Trophoblast cell (in vitro differentiated cells and primary cell): ENCODE measurements around the gene SPATS2.

Experiments
- DNase-seq, 2 donors: peaks; one replicate each; pipeline ENCODE4 v3.0.0-alpha.2; 2016
- H2AFZ ChIP-seq: 2 replicates; pipeline ENCODE4 v1.6.1; 2013; ENCODE audit warnings: low read length, moderate library complexity, mild to moderate bottlenecking; ENCODE audit not compliant: insufficient read depth, poor library complexity
- H2AK5ac ChIP-seq: 2 replicates; pipeline ENCODE4 v1.6.1; 2013; ENCODE audit warnings: mild to moderate bottlenecking, low read length
- H2BK120ac ChIP-seq: 2 replicates; pipeline ENCODE4 v1.6.1; 2013; ENCODE audit warnings: low read length, mild to moderate bottlenecking, moderate library complexity; ENCODE audit not compliant: insufficient read depth, poor library complexity
- H2BK12ac ChIP-seq: 2 replicates; pipeline ENCODE4 v1.6.1; 2013; ENCODE audit warnings: mild to moderate bottlenecking, low read length, moderate library complexity
- H2BK5ac ChIP-seq: 2 replicates; pipeline ENCODE4 v1.6.1; 2013; ENCODE audit warnings: low read length, low read depth, moderate library complexity, mild to moderate bottlenecking; ENCODE audit not compliant: poor library complexity
- H3K14ac ChIP-seq: 2 replicates; pipeline ENCODE4 v1.6.1; 2013; ENCODE audit warnings: mild to moderate bottlenecking, low read length
- H3K18ac ChIP-seq: 2 replicates; pipeline ENCODE4 v1.6.1; 2013; ENCODE audit warnings: mild to moderate bottlenecking, low read length
- H3K23ac ChIP-seq: 2 replicates; pipeline ENCODE4 v1.6.1; 2013; ENCODE audit warnings: low read length
- H3K27ac ChIP-seq: 2 replicates; pipeline ENCODE4 v1.5.1; 2013; ENCODE audit warnings: low read depth, mild to moderate bottlenecking, inconsistent platforms, low read length, moderate library complexity
- H3K27me3 ChIP-seq: 2 replicates; pipeline ENCODE4 v1.6.1; 2013; ENCODE audit warnings: inconsistent platforms, mild to moderate bottlenecking, low read length, moderate library complexity; ENCODE audit not compliant: insufficient read depth
- H3K36me3 ChIP-seq, 2 experiments: 1 replicate in 1 of 2; 2 replicates in 1 of 2; pipeline ENCODE4 v1.6.1; 2013; ENCODE audit warnings: low read length in 2 of 2, mild to moderate bottlenecking in 2 of 2, moderate library complexity in 1 of 2; ENCODE audit not compliant: insufficient read depth in 2 of 2, control insufficient read depth in 1 of 2
- H3K4ac ChIP-seq: 2 replicates; pipeline ENCODE4 v1.6.1; 2013; ENCODE audit warnings: low read depth, mild to moderate bottlenecking, low read length, moderate library complexity
- H3K4me1 ChIP-seq, 2 experiments: 1 replicate in 1 of 2; 2 replicates in 1 of 2; pipeline ENCODE4 v1.6.1; 2013; ENCODE audit warnings: low read length in 2 of 2, mild to moderate bottlenecking in 2 of 2, moderate library complexity in 1 of 2; ENCODE audit not compliant: insufficient read depth in 2 of 2, control insufficient read depth in 1 of 2
- H3K4me2 ChIP-seq: 2 replicates; pipeline ENCODE4 v1.6.1; 2013; ENCODE audit warnings: inconsistent platforms, mild to moderate bottlenecking, low read length, moderate library complexity
- H3K4me3 ChIP-seq: 2 replicates; pipeline ENCODE4 v1.5.1; 2013; ENCODE audit warnings: mild to moderate bottlenecking, low read depth, low read length, inconsistent platforms
- H3K79me1 ChIP-seq: one replicate; pipeline ENCODE4 v1.6.1; 2013; ENCODE audit warnings: low read length
- H3K79me2 ChIP-seq: 2 replicates; pipeline ENCODE4 v1.6.1; 2013; ENCODE audit warnings: low read length, mild to moderate bottlenecking; ENCODE audit not compliant: control insufficient read depth, insufficient read depth, poor library complexity
- H3K9ac ChIP-seq: 2 replicates; pipeline ENCODE4 v1.6.1; 2013; ENCODE audit warnings: mild to moderate bottlenecking, low read length
- H3K9me3 ChIP-seq: 2 replicates; pipeline ENCODE4 v1.6.1; 2013; ENCODE audit warnings: low read depth, mild to moderate bottlenecking, control low read depth, inconsistent platforms, low read length; ENCODE audit not compliant: insufficient read depth
- H4K12ac ChIP-seq: 2 replicates; pipeline ENCODE4 v1.6.1; 2013; ENCODE audit warnings: low read depth, mild to moderate bottlenecking, low read length, moderate library complexity
- H4K8ac ChIP-seq: 2 replicates; pipeline ENCODE4 v1.6.1; 2013; ENCODE audit warnings: low read depth, mild to moderate bottlenecking, low read length, moderate library complexity
- H4K91ac ChIP-seq: one replicate; pipeline ENCODE4 v1.6.1; 2013; ENCODE audit warnings: low read depth, mild to moderate bottlenecking, low read length, moderate library complexity
- WGBS: extraction: QIAGEN DNeasy Blood & Tissue Kit; methylation state at CpG from one replicate; pipeline ENCODE4 v1.1.7; 2013; ENCODE audit warnings: missing lambda C conversion rate; ENCODE audit not compliant: insufficient read length, insufficient coverage; ENCODE audit errors: extremely low coverage; 5-methylcytosine and 5-hydroxymethylcytosine counted together

The SPATS2 gene

DNA sequence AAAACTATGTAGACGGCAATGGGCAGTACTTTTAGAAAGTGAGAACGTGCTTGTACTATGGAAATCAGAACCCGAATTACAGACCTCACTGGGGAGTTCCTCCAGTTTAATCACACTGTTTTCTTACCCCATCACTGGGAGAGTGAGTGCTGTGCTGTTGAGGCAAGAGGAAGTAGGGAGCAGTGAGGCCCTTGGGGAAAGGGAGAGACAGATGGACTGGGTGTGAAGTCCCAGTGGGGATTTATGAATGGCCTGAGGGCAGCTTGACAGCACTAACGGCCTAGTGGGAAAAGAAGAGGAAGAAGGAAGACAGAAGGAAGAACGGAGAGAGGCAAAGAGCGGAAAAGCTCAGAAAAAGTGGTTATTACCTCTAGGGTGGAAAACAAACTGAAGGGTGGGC lies 195.0 kb downstream of the SPATS2 start:
- Histone ChIP-seq H2BK5ac (no peak overlapping the region), H3K23ac (no peak overlapping the region), H3K36me3 (peaks cover 76 to 77% of the 10 kb centered on the region in 2 experiments), H3K18ac (no peak overlapping the region), H4K8ac (no peak overlapping the region), H3K9ac (no peak overlapping the region), H3K4ac (no peak overlapping the region), H2AFZ (no peak overlapping the region), H3K4me3 (no peak overlapping the region), H3K79me2 (peaks cover under 1% of the 10 kb centered on the region), H3K27ac (no peak overlapping the region), H3K14ac (no peak overlapping the region), H3K9me3 (no peaks in the 10 kb centered on the region), H2BK120ac (no peak overlapping the region), H3K4me1 (peaks cover 0 to 2% of the 10 kb centered on the region in 2 experiments), H2BK12ac (no peak overlapping the region), H3K4me2 (no peak overlapping the region), H3K79me1 (peaks cover under 1% of the 10 kb centered on the region), H4K91ac (no peak overlapping the region), H2AK5ac (no peak overlapping the region), H3K27me3 (no peaks in the 10 kb centered on the region), H4K12ac (no peak overlapping the region)
- DNase-seq = no peak
- no CpG with 5 or more reads among the region's 6 CpGs for WGBS

GRCh38 chr12:49562831-49563230 lies 195.6 kb downstream of the SPATS2 start:
- Histone ChIP-seq H3K79me2 (peaks cover 7% of the 10 kb centered on the region), H3K4me3 (no peak overlapping the region), H2BK120ac (no peak overlapping the region), H4K91ac (no peak overlapping the region), H3K27me3 (no peaks in the 10 kb centered on the region), H3K4me1 (peaks cover 0 to 2% of the 10 kb centered on the region in 2 experiments), H3K36me3 (peaks cover 70 to 71% of the 10 kb centered on the region in 2 experiments), H3K4me2 (no peak overlapping the region), H3K27ac (no peak overlapping the region), H3K23ac (no peak overlapping the region), H3K14ac (no peak overlapping the region), H2BK12ac (no peak overlapping the region), H2AFZ (no peak overlapping the region), H3K79me1 (peaks cover 7% of the 10 kb centered on the region), H4K12ac (no peak overlapping the region), H3K9ac (no peak overlapping the region), H3K18ac (no peak overlapping the region), H4K8ac (no peak overlapping the region), H3K4ac (no peak overlapping the region), H2AK5ac (no peak overlapping the region), H2BK5ac (no peak overlapping the region), H3K9me3 (no peaks in the 10 kb centered on the region)
- no peak for DNase-seq
- no CpG with 5 or more reads among the region's 6 CpGs for WGBS

- no peak overlapping the region for H4K91ac ChIP-seq
- peaks cover 8% of the 10 kb centered on the region for H3K79me2 ChIP-seq
- peaks cover 0 to 3% of the 10 kb centered on the region in 2 experiments for H3K4me1 ChIP-seq
- no peak overlapping the region for H2BK120ac ChIP-seq
- H3K4me3 ChIP-seq = no peak overlapping the region
- H3K18ac ChIP-seq = no peak overlapping the region
- no peak overlapping the region for H3K4ac ChIP-seq
- H3K23ac ChIP-seq = no peak overlapping the region
- H2AFZ ChIP-seq = no peak overlapping the region
- no peak overlapping the region for H2BK5ac ChIP-seq
- H3K27ac ChIP-seq = no peak overlapping the region
- H3K9ac ChIP-seq = no peak overlapping the region
- no peaks in the 10 kb centered on the region for H3K9me3 ChIP-seq
- no peak overlapping the region for H2AK5ac ChIP-seq
- DNase-seq = no peak
- no peak overlapping the region for H4K12ac ChIP-seq
- peaks cover 8% of the 10 kb centered on the region for H3K79me1 ChIP-seq
- H3K36me3 ChIP-seq = peaks cover 58 to 60% of the 10 kb centered on the region in 2 experiments
- H3K4me2 ChIP-seq = no peak overlapping the region
- WGBS = no CpG with 5 or more reads among the region's 14 CpGs
- H3K27me3 ChIP-seq = no peaks in the 10 kb centered on the region
- no peak overlapping the region for H2BK12ac ChIP-seq
- H4K8ac ChIP-seq = no peak overlapping the region
- H3K14ac ChIP-seq = no peak overlapping the region
Observed at GRCh38 chr12:49563951-49564685, 196.9 kb downstream of the SPATS2 start.

- Histone ChIP-seq H2AK5ac (no peak overlapping the region), H3K14ac (no peak overlapping the region), H3K9me3 (no peaks in the 10 kb centered on the region), H3K4me3 (no peak overlapping the region), H3K23ac (no peak overlapping the region), H3K4ac (no peak overlapping the region), H3K36me3 (peaks cover 51 to 53% of the 10 kb centered on the region in 2 experiments), H2BK12ac (no peak overlapping the region), H4K91ac (no peak overlapping the region), H4K8ac (no peak overlapping the region), H3K27me3 (no peaks in the 10 kb centered on the region), H3K18ac (no peak overlapping the region), H4K12ac (no peak overlapping the region), H3K4me2 (no peak overlapping the region), H3K27ac (no peak overlapping the region), H2AFZ (no peak overlapping the region), H3K79me1 (peaks cover 8% of the 10 kb centered on the region), H3K79me2 (peaks cover 8% of the 10 kb centered on the region), H3K4me1 (peaks cover 0 to 3% of the 10 kb centered on the region in 2 experiments), H3K9ac (no peak overlapping the region), H2BK120ac (no peak overlapping the region), H2BK5ac (no peak overlapping the region)
- no peak for DNase-seq
- WGBS = no CpG with 5 or more reads among the region's 8 CpGs
Observed at GRCh38 chr12:49564686-49565405, 197.6 kb downstream of the SPATS2 start.
